PC-3 (cell line): ENCODE data around the gene SHQ1.

Source experiments
- EZH2phosphoT487 ChIP-seq: fragments of 300-600 bp; sonication (generic); IDR thresholded peaks from 2 replicates; pipeline ENCODE4 v1.6.1; 2018; ENCODE audit warnings: mild to moderate bottlenecking, antibody characterized with exemption, low read length, borderline replicate concordance
- TF ChIP-seq, protein P1 (sequence below): fragments of 300-600 bp; sonication (generic); conservative IDR thresholded peaks from 2 replicates; pipeline ENCODE4 v1.5.1; 2017; ENCODE audit warnings: antibody characterized with exemption, low read depth, mild to moderate bottlenecking, low read length

DNA sequence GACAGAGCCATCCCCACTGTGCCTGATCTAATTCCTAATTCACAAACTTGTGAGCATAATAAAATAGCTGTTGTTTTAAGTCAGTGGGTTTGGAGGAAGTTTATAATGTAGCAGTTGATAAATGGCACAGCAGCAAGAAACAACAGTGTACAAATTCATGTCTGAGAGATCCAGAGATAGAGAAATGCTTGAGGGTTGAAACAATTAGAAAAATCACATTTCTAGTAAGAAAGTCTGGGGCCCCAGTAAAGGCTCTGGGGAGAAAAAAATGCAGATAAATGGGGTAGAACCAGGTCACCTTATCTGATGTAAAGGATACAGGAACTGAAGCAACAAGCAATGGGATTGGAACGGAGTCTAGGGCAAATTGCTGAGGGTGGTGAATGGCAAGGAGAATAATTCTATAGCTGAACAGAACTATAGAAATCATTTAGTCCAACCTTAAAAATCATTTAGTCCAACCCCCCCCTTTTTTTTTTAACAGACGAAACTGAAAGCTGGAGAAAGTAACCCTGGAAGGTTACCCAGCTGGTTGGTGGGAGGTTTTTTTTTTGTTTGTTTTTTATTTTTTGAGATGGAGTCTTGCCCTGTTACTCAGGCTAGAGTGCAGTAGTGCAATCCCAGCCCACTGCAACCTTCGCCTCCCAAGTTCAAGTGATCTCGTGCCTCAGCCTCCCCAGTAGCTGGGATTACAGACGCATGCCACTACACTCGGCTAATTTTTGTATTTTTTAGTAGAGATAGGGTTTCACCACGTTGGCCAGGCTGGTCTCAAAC is 14.3 kb upstream of the SHQ1 start:
- TF ChIP-seq, protein P1, sequence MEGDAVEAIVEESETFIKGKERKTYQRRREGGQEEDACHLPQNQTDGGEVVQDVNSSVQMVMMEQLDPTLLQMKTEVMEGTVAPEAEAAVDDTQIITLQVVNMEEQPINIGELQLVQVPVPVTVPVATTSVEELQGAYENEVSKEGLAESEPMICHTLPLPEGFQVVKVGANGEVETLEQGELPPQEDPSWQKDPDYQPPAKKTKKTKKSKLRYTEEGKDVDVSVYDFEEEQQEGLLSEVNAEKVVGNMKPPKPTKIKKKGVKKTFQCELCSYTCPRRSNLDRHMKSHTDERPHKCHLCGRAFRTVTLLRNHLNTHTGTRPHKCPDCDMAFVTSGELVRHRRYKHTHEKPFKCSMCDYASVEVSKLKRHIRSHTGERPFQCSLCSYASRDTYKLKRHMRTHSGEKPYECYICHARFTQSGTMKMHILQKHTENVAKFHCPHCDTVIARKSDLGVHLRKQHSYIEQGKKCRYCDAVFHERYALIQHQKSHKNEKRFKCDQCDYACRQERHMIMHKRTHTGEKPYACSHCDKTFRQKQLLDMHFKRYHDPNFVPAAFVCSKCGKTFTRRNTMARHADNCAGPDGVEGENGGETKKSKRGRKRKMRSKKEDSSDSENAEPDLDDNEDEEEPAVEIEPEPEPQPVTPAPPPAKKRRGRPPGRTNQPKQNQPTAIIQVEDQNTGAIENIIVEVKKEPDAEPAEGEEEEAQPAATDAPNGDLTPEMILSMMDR = no peak
- TF ChIP-seq EZH2phosphoT487 = no peak
